Measurements from ENCODE around the gene AKAP6. TPM values are rescaled to one million over a fixed set of nuclear protein-coding genes. Genes with fewer than 3 reads are reported as not detected.
A peak's percentile ranks its signal among the peaks of the same experiment; 100 is the strongest.

The AKAP6 gene
- total and polyA plus RNA-seq, 7 donors = 0.60 to 56.2 (median 29.5) TPM; not detected in 1

DNA sequence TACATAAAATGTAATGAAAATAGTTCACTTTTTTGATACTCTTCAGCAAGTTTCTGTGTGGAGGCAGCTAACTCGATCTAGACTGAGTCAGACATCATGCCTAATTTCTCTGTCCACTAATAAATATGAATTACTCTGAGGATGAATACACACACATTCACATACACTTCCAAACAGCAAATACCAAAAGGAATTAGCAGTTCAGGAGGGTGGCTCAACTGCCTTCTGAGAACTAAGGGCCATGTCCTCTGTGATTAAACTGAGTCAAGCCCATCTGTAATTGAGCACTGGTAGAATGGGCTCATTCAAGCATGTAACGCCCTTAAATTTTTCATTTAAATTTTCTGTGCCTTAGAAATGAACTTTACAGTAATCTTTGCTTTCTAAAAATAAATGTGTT is 242.5 kb downstream of the AKAP6 start:
- Histone ChIP-seq H3K27me3 (no peaks in the 10 kb centered on the region), H3K4me1 (peaks cover 0 to 28% (median 16%) of the 10 kb centered on the region in 4 donors), H3K4me3 (no peak overlapping the region), H3K27ac (peak overlapping the region in 1 of 4 donors; percentile 47), H3K36me3 (no peaks in the 10 kb centered on the region), H3K9me3 (no peaks in the 10 kb centered on the region)
- no peak for DNase-seq
- TF ChIP-seq POLR2AphosphoS5 (IDR thresholded peaks at IDR 0.05) (no peak), EP300 (IDR thresholded peaks at IDR 0.05) (no peak), POLR2A (IDR thresholded peaks at IDR 0.05) (no peak)
- TF ChIP-seq, protein P1, sequence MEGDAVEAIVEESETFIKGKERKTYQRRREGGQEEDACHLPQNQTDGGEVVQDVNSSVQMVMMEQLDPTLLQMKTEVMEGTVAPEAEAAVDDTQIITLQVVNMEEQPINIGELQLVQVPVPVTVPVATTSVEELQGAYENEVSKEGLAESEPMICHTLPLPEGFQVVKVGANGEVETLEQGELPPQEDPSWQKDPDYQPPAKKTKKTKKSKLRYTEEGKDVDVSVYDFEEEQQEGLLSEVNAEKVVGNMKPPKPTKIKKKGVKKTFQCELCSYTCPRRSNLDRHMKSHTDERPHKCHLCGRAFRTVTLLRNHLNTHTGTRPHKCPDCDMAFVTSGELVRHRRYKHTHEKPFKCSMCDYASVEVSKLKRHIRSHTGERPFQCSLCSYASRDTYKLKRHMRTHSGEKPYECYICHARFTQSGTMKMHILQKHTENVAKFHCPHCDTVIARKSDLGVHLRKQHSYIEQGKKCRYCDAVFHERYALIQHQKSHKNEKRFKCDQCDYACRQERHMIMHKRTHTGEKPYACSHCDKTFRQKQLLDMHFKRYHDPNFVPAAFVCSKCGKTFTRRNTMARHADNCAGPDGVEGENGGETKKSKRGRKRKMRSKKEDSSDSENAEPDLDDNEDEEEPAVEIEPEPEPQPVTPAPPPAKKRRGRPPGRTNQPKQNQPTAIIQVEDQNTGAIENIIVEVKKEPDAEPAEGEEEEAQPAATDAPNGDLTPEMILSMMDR (IDR thresholded peaks at IDR 0.05) = no peak
- WGBS, 2 donors = 83 to 88% methylated on average over 2 of the region's 2 CpGs
- intact Hi-C loops (cut with DNase I) = loop anchor here (10.0 kb wide), 3 partner anchors 253 to 1753 kb away; no protein-coding TSS in a partner anchor

DNA sequence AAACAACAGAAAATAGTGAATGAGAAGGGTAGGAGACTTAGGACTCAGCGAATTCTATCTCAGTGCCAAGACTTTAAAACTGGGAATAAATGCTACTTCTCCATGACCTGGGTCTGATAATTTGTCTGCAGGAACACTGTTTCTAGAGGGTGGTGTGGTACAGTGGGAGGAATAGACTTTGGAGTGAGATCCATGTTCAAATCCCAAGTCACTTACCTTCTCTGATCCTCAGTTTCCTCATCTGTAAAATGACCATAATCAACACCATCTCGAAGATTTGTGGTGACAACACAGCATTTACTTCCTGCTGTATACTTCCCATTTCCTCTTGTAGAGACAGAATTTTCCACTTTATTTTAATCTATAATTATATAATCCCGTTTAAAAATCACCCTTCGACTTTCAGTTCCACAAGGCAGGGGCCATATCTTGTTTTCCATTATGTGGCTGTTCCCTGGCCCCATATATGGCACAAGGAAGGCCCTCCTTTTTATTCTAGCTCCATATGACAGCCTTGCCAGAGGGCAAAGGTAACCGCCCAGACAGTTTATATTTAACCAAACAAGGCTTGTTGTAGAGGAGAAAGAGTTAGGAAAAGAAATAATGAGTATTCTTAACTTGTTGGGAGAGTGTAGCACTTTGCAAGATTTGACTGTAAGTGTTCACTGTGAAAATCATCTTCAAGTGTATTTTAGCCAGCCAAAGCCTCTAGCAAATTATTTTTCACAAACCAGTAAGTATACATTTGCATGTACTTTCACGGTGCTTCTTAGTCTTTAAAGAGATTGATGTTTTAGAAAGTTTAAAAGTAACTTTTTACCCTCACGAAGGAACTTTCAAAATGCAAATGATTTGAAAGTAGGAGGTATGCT is 243.1 kb downstream of the AKAP6 start:
- Histone ChIP-seq H3K36me3 (no peaks in the 10 kb centered on the region), H3K4me3 (no peak overlapping the region), H3K27me3 (no peaks in the 10 kb centered on the region), H3K4me1 (peaks cover 0 to 28% (median 16%) of the 10 kb centered on the region in 4 donors), H3K27ac (peak overlapping the region in 1 of 4 donors; percentile 47), H3K9me3 (no peaks in the 10 kb centered on the region)
- intact Hi-C loops (cut with DNase I) = loop anchor here (10.0 kb wide), 3 partner anchors 253 to 1753 kb away; no protein-coding TSS in a partner anchor
- no peak for DNase-seq
- TF ChIP-seq, protein P1 (IDR thresholded peaks at IDR 0.05) = no peak
- TF ChIP-seq EP300 (IDR thresholded peaks at IDR 0.05) (no peak), POLR2AphosphoS5 (IDR thresholded peaks at IDR 0.05) (no peak), POLR2A (IDR thresholded peaks at IDR 0.05) (no peak)
- WGBS, 2 donors = 30 to 68% methylated on average over 7 of the region's 7 CpGs

DNA sequence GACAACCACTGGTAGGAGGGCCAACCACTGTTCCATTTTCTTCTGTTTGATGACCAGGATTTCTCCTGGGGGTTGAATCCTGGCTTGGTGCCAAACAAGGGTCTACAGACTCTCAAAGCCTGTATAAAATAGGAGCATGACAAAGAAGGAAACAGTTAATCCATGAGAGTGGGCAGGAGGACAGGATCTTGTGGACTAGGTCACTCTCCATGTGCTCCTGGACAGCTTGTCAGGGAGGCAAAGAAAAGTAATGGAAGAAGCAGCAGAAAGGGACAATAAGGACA is 243.7 kb downstream of the AKAP6 start:
- TF ChIP-seq POLR2AphosphoS5 (IDR thresholded peaks at IDR 0.05) = no peak
- TF ChIP-seq, protein P1 (IDR thresholded peaks at IDR 0.05) = no peak
- TF ChIP-seq EP300 (IDR thresholded peaks at IDR 0.05) = no peak
- no peak for TF ChIP-seq POLR2A (IDR thresholded peaks at IDR 0.05)
- peaks cover 0 to 26% (median 13%) of the 10 kb centered on the region in 4 donors for H3K4me1 ChIP-seq
- H3K27ac ChIP-seq = peak overlapping the region in 1 of 4 donors; percentile 47
- no peak overlapping the region for H3K4me3 ChIP-seq
- H3K36me3 ChIP-seq = no peaks in the 10 kb centered on the region
- DNase-seq = no peak
- intact Hi-C loops (cut with DNase I) = loop anchor here (10.0 kb wide), 3 partner anchors 252 to 1752 kb away; no protein-coding TSS in a partner anchor
- no peaks in the 10 kb centered on the region for H3K27me3 ChIP-seq
- H3K9me3 ChIP-seq = no peaks in the 10 kb centered on the region

DNA sequence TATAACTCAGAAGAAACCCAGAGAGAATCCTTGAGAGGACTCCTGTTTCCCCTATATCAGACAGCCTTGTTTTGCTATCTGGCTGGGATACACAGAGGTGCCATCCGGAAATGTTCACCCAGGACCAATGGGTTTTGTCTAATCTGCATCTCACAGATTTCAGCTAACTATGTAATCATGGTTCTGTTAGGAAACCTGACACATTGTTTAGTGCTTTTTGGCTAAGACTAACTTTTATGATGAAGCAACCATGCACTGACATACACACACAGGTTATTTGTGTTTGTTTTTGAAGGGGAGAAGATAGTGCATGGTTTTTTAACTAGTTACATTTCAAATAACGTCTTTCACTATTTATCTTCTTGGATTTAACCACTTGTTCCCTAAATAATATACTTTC is 245.2 kb downstream of the AKAP6 start:
- no peak overlapping the region for H3K4me3 ChIP-seq
- no peak overlapping the region for H3K27ac ChIP-seq
- H3K4me1 ChIP-seq = peaks cover 0 to 25% (median 11%) of the 10 kb centered on the region in 4 donors
- no peaks in the 10 kb centered on the region for H3K36me3 ChIP-seq
- no peak for TF ChIP-seq EP300 (IDR thresholded peaks at IDR 0.05)
- TF ChIP-seq, protein P1 (IDR thresholded peaks at IDR 0.05) = no peak
- TF ChIP-seq POLR2AphosphoS5 (IDR thresholded peaks at IDR 0.05) = no peak
- no peak for TF ChIP-seq POLR2A (IDR thresholded peaks at IDR 0.05)
- intact Hi-C loops (cut with DNase I) = loop anchor here (10.0 kb wide), 3 partner anchors 251 to 1751 kb away; no protein-coding TSS in a partner anchor
- H3K27me3 ChIP-seq = no peaks in the 10 kb centered on the region
- H3K9me3 ChIP-seq = no peaks in the 10 kb centered on the region
- DNase-seq = no peak
- 57 to 76% methylated on average over 2 of the region's 2 CpGs for whole genome bisulfite sequencing, 2 donors
